ENCODE measurements around the gene PTGES.
A peak's percentile ranks its signal among the peaks of the same experiment; 100 is the strongest.

PTGES gene

DNA sequence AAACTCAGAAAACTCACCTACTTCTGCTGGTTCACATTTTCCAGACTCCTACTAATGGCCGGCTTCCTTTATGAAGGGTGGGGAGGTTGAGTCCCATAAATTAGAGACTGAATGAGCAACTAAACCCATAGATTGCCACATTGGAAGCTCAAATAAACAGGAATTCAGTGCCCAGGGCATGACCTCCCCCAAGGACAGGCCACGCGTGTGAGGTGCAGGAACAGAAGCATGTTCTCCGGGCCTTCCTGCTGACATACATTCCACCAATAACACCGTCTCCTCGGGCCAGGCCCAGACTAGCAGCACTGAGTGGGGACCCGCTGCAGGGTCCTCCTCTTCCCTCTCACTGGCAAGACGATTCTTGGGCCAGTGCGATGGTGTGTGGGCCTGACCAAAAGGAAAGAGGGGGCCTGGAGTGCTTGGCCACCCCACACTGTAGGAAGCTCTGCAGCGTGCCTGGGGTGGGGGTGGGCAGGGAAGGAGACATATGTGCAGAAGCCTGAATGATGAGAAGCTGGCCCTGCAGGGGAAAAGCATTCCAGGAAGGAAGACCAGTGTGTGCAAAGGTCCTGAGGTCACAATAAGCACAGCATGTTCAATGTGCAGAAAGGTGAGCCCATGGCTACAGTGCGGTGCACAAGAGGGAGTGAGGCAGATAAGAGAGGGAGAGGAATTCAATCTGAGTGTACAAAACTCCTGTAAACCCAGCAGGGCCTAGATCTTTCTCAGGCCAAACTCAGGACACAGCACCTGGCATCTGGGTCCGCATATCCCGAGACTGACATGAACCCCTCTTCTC lies 12.0 kb downstream of the PTGES start:
- DNase-seq (ENCODE audit: low spot score): no peak

DNA sequence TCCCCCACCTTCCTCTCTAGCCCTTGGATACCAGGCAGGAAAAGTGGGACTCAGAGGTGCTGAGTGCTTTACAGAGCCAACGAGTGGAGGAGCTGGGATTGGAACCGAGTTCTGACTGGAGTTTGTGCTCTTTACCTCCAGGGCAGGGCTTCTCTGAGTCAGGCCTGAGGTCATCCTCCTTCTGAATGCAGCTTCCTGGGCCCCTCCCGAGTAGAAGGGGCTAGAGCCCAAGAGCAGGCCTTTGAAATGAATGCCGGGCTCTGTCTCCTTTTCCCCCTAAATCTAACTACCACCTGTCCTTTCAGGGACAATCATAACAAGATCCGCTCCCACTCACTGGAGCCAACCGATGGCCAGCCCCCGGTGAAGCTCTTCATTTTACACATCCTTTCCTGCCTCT lies 12.7 kb downstream of the PTGES start:
- DNase-seq (ENCODE audit: low spot score): no peak

DNA sequence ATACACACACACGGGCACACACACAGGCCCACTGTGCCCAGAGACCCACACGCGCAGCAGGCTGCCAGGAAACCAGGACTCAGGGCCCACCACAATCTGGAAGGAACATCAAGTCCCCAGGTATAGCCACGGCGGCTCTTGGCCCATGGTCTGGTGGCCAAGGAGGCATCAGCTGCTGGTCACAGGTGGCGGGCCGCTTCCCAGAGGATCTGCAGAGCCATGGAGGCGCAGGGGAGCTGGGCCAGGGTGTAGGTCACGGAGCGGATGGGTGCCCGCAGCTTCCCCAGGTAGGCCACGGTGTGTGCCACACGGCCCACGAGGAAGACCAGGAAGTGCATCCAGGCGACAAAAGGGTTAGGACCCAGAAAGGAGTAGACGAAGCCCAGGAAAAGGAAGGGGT lies 13.4 kb downstream of the PTGES start:
- DNase-seq (ENCODE audit: low spot score): no peak

DNA sequence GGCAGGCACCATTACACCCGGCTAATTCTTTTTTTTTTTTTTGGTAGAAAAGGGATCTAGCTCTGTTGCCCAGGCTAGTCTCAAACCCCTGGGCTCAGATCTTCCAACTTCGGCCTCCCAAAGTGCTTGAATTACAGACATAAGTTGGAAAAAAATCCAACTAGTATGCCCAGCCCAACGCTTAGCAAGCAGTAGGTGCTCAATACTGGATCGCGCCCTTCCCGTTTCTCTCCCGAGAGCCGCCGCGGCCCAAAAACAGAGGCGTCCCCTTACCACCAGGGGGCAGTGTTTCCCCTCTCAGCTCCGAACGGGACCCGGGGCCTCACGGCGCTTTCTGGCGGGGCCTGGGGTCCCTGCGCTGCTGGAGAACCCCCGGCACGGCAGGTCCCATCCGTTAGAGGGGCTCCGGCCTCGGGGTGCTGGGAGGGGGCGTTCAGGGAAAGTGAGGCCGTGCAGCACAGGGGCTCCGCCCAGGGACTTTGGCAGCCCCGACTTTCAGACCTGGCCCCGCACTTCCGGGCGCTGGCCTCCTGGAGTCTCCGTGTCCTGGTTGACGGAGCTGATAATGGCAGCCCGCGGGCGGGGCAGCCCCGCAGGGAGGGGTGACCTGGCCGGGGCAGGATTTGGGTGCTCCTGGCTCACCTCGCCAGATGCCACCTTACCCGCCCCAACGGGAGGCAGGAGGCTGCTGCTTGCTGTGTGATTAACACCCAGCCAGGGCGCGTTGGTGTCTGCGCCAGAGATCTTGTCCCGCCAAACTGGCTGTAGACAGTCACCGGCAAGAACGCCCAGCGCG lies 15.2 kb downstream of the PTGES start:
- peak; percentile 91 for DNase-seq (ENCODE audit: low spot score)

DNA sequence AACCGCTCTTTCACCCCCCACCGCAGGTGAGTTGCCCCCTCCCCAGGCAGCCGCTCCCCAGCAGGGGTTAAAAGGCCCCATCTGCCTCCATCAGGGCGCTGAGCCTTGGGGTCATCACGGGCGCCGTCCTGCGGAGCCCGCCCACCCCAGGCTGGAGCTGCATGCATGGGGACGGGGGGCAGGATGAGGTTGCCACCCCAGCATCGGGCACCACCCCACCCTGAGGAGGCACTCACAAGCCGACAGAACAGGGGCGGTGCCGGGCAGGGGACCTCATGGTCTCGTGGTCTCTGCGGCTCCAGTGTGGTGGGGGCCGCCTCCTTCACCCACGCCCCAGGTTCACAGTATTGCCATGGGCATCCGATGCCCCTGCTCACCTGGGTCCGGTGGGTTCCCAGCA lies 16.5 kb downstream of the PTGES start:
- no peak for DNase-seq (ENCODE audit: low spot score)

DNA sequence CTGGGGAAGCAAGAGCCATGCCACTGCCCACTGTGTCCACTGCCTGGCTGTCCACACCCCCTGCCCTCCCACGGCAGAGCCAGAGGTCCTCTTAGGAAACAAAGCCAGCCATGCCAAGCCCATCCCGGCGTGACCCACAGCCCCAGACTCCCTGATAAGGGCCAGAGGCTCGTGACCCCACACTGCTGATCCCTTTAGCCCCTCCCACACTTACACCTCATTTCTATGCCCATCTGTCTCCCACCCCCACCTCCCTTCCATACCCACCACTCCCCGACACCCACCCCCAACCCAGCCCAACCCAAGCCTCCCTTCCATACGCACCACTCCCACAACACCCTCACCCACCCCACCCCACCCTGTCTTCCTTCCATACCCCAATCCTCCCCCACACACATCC lies 17.3 kb downstream of the PTGES start:
- DNase-seq (ENCODE audit: low spot score): no peak

DNA sequence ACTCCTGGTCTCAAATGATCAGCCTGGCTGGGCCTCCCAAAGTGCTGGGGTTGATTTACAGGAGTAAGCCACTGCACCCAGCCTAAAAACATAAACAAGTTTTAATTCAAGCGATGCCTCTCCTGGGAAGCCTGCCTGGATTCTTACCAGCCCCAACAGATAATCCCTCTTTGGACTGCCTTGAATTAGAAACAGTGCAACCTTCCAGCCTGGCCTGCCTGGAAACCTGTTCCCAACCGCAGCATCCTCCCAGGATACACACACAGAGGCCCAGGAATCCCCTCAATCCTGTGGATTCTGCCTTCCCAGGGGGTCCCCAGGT lies 19.2 kb downstream of the PTGES start:
- DNase-seq (ENCODE audit: low spot score): no peak

DNA sequence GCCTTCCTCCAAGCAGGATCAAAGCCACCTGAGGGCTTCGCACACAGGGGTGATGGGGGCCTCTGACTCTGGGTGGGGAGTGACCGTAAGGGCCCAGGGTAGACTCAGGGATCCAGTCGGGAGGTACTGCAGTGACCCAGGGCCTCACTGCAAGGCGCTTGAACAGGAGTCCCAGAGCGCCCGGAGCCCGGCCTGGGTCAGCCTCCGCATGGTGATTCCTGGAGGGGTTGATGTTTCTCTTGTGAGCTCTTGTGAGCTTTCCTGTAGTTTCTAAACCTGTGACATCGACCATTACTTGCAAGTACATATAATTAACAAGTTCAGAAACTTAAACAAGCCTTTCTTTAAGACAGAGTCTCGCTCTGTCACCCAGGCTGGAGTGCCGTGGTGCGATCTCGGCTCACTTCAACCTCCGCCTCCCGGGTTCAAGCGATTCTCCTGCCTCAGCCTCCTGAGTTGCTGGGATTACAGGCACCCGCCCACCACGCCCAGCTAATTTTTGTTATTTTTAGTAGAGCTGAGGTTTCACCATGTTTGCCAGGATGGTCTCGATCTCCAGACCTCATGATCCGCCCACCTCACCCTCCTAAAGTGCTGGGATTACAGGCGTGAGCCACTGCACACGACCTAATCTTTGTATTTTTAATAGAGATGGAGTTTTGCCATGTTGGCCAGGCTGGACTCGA lies 19.8 kb downstream of the PTGES start:
- DNase-seq (ENCODE audit: low spot score): no peak

DNA sequence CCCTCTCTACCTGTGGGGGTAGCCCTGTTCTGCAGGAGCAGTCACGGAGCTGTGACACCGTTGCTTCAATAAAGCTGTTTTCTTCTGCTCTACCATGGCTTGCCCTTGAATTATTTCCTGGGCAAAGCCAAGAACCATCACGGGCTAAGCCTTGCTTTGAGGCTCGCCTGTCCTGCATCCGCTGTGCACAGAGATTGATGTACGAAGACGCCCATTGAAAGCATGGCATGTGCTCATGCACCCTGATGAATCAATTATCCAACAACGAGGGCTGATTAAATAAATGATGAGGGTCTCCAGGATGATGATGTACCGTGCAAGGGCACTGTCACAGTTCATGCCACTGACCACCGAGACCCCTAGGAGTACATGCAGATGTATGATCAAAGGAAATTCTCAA lies 20.7 kb downstream of the PTGES start:
- DNase-seq (ENCODE audit: low spot score): no peak

DNA sequence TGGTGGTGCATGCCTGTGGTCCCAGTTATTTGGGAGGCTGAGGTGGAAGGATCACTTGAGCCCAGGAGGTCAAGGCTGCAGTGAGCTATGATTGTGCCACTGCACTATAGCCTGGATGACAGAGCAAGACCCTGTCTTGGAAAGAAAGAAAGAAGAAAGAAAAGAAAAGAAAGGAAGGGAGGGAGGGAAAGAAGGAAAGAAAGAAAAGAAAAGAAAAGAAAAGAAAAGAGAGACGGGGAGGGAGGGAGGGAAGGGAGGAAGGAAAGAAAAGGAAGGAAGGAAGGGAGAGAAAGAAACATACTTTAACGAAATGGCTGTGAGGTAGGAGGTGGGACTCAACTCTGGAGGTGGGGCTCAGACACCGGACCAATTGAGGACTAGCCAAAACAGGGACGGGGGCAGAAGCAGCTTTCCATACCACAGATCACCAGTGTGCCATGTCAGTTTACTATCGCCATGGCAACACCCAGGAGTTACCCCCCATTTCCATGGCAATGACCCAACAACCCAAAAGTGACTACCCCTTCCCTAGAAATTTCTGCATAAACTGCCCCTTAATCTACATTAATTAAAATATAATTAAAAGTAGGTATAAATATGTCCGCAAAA lies 21.3 kb downstream of the PTGES start:
- DNase-seq (ENCODE audit: low spot score): no peak

DNA sequence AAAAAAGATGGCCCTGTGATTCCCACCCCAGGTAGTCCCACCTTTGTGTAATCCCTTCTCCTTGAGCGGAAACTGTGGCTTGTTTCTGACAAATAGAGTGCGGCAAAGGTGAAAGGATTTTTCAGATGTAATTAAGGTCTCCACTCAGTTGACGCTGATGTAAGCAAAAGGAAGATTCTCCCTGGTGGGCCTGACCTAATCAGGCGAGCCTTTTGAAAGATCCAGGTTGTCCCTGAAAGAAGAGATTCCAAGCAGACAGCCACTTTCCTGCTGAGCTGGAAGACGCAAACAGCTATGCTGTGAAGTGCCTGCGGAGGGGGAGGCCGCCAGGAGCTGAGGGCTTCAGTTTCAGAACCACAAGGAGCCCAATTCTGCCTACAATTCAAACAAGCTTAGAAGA lies 24.1 kb downstream of the PTGES start:
- DNase-seq (ENCODE audit: low spot score): no peak

DNA sequence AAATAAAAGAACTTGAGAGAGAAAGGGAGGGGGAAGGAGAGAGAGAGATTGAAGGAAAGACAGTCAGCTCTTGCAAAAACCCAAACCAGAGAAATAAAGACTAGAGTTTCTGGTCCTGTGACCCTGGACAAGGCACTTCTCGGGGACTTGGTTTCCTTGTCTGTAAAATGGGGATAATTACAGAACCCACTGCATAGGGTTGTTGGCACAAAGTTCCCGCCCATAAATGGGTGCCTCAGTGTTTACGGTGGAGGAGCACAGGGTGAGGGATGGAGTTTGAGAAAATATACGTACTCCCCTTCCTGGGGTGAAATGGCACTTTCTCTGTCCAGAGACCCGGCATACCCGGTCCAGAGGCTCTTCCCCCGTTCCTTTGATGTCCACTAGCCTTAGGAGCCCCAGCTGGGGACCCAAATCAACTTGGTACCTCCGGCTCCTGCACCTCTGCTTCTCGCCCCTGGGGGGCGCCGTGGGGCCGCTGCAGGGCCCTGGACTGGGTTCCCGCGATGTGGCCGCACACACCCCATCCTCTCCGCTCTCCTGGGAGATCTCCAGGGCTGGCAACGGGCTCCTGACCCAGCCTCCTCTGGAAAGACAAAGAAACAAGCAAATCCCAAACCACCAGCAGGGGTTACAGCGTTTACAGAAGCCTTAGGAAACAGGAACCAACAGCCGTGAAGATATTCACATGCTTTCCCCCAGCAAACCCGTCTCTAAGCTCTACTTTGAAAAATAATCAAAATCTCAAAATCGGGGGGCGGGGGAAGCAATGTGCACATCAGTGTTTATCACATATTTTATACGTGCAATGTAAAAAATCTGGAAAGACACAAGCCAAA lies 26.3 kb downstream of the PTGES start:
- peak; percentile 95 for DNase-seq (ENCODE audit: low spot score)

DNA sequence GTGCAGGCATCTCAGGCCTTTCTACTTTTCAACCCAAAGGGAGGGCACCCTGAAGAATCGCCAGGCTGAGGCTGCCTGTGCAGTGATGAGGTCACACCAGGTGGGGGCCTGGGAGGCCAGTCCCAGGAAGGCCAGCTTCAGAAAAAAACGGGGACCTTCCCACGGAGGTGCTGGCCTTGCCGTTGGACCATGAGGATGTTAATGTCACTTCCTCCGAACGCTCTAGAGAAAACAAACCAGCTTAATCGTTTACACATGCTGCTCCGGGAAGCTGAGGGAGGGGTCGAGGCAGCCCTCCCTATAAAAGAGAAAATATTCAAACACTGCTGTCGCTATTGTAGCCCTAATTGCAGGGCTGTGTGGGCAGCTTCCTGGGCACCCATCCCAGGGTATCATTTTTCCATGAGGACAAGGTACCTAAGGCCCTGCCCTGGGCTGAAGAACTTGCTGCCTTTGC lies 27.0 kb downstream of the PTGES start:
- peak; percentile 57 for DNase-seq (ENCODE audit: low spot score)

DNA sequence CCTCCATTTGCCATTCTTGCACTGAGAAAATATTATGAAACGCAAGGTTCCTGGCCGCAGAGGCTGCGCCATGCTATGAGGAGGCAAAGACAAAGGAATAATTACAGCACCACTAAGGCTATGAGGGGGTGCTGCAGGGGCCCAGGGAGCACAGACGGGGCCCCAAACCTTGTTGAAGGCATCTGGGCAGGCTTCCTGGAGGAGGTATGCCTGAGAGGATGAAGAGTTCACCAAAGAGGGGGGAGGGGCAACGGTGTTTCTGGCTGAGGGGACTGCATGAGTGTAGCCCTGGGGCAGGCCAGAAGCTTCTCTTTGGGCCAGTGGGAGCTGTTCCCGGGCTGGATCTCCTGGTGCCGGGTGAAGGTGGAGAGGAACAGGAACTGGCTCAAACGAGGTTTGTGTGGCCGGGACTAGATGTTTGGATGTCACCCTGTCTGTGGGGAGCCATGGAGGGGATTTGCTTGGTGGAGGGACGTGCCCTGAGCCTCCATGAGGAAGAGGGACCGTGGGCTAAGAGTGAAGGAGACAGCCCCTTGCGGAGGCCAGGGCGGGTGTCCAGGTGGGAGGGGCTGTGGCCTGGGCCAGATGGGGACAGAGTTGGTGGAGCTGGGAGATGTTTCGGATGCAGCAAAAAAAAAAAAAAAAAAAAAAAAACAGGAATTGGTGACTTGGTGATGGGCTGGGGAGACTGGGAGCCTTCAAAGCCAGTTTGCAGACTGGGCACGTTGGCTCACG lies 28.2 kb downstream of the PTGES start:
- DNase-seq (ENCODE audit: low spot score): no peak

DNA sequence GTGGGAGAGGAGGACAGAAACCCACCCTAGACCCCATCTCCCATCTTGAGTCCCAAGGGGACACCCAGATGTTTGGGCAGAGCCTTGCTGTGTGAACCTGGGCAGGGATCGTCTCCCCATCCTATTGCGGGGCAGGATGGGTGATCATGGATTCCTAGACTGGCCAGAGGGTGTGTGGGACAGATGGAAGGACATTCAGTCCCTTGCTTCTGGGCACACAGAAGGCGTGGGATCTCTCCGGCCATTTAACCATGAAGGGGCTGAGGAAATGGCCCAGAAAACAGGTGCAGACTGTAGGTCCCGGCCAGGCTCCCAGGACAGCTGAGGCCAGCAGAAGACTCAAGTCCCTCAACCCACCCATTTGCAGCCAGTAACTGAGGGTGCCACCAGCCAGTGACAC lies 29.9 kb downstream of the PTGES start:
- no peak for DNase-seq (ENCODE audit: low spot score)

DNA sequence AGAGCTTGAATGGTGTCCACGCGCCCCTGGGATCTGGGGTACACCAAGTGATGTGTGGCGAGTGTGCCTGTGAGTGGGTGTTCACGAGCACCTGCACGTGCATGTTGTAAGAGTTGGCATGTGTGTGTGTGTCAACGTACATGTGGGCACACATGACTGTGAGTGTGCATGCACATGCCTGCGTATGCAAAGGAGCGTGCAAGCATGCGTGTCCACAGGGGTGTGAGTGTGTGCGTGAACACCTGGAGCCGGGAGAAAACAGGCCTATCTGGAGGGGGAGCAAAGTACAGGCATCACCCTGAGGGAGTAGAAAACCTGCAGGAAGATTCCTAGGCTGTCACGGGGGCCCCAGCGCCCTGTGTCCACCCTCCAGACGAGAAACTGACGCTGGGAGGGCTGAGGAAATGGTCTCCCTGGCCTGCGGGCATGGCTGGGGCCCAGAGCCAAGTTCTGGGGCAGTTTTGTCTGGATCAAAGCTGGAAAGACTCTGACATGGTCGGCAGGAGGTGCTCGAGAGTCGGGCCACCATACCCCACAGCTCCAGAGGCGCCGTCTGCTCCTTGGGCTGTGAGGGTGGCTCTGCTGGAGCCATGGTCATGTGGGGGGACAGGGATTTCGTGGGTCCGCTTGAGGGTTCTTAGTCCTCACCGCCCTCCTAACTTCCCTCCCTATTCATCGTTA lies 31.8 kb downstream of the PTGES start:
- DNase-seq (ENCODE audit: low spot score): no peak

DNA sequence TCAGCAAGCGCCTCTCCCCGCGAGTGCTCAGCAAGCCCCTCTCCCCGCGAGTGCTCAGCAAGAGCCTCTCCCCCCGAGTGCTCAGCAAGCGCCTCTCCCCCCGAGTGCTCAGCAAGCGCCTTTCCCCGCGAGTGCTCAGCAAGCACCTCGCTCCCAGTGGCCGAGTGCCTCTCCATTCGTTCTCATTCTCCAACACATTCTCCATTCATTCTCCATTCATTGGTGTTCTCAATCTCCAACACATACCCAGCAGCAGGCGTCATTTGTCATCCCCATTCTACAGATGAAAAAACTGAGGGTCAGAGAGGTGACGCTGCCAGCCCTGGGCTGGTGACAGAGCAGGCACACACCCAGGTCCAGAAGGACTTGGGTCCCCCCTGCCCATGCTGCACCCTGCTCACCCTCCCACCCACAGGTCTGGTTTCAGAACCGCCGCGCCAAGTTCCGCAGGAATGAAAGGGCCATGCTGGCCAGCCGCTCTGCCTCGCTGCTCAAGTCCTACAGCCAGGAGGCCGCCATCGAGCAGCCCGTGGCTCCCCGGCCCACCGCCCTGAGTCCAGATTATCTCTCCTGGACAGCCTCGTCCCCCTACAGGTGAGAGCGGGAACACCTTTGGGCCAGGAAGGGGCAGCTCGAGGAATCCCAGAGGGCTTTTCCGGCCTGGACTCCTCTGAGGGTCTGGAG lies 32.5 kb downstream of the PTGES start:
- no peak for DNase-seq (ENCODE audit: low spot score)

DNA sequence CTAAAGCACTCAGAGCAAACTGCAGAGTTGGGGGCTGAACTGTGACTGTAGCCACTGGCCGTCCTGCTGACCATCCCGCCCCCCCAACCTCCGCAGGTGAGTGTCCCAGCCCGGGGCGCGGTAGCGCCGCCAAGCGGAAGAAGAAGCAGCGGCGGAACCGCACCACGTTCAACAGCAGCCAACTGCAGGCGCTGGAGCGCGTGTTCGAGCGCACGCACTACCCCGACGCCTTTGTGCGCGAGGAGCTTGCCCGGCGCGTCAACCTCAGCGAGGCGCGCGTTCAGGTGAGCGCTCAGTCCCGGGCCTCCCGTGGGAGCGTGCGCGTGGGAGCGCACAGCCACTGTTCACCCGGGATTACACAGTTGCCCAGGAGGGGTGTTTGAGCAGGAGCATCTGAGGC lies 33.7 kb downstream of the PTGES start:
- no peak for DNase-seq (ENCODE audit: low spot score)

DNA sequence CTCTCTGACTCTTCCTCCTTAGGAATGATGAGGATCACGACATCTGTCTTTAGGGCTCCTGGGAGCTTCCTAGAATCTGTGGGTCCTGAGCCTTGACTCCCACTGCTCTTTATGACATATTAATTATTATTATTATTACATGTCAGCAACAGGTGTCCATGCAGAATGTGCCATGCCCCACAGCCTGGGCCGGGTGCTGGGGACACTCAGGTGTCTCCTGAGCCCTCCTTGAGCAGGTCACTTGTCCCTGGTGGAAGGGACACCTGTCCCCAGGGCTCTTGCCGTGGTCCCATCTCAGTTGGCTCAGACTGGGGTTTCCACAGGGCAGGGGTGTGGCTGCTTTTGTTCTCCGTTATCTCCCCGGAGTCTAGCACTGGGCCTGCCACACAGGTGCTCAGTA lies 34.2 kb downstream of the PTGES start:
- no peak for DNase-seq (ENCODE audit: low spot score)

DNA sequence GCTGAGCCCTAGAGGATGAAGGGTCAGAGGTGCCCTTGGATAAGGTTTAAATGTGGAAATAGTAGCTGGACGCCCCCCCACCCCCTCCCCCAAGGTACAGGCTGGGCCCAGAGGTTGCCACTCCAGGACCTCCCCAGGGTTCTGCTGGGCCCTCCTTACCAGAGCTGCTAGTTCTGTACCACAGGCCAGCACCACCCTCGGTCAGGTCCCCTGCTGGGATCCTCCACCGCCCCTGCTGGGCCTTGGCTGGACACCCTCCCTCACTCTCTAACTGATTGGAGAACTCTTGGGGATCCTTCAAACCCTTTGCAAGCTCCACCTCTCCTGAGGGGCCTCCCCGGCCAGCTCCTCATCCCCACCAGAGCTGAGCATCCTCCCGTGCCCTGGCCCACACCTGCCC lies 34.9 kb downstream of the PTGES start:
- no peak for DNase-seq (ENCODE audit: low spot score)
